NCI-H1436 (cell line): ENCODE data around the gene TCAIM.

Source experiments
- DNase-seq: peaks from one replicate; lab custom pipeline; 2025; lab: John Stamatoyannopoulos, UW

The TCAIM gene

DNA sequence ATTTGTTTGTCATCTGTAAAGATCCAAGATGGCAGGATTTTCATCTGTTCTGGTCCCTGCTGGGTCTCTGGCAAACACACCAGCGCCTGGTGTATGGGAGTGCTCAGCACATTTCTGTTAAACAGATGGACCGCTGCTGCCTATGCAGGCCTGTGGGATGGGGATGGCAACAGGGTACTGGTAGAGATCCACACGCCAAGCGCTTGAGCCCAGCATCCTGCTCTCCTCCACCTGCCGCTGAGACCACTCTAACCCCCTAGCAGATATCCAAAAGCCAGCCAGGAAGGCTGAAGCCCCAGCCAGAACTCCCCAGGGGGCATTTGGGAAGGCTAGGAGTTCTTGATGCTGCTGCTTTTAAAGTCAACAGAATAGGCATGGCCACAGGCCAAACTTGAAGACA is 107.2 kb downstream of the TCAIM start:
- no peak for DNase-seq

DNA sequence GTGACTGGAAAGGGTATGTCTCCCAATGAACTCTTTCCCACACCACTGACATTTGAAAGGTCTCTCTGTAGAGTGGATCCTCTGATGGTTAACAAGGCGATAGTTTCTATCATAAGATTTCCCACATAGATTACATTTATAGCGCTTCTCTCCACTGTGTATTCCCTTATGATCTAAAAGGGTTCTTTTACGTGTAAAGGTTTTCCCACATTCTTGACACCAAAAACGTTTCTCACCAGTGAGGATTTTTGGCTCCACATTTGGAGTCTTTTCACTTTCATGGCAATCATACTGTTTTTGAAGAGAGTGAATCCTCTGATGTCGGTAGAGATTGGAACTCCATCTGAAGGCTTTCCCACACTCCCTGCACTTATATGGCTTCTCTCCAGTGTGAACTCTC is 108.4 kb downstream of the TCAIM start:
- DNase-seq: no peak

GRCh38 chr3:44451441-44451840 is 112.9 kb downstream of the TCAIM start:
- no peak for DNase-seq

DNA sequence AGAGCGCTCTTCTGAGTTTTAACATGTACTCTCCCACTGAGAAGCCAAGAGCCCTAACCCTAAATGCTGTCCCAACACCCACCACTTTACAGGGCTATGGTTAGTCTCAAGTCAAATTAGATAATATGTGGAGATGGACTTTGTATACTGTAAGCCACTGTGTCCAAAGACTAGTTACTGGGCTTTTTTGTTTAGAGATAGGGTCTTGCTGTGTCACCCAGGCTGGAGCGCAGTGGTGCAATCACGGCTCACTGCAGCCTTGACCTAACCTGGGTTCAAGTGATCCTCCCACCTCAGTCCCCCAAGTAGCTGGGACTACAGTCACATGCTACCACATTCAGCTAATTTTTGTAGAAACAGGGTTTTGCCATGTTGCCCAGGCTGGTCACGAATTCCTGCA is 115.7 kb downstream of the TCAIM start:
- DNase-seq: no peak

DNA sequence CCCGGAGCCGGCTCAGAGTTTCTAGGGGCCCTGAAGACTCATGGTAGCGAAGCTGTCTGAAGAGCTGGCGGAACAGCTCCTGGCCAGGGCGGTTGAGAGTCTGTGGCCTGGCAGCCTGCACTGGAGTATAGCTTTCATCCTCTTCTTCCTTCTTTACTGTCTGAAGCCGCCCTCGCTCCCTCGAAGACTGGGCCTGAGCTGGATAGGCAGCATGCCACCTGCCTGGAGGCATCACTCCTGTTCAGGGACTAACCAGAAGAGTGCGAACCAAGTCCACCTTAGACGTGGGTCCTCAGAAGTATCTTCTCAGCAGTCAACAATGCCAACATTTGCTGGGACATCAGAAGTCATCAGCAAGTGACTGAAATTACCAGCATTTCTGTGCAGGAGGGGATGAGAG is 116.8 kb downstream of the TCAIM start:
- no peak for DNase-seq
